Measurements from ENCODE around the gene DIAPH3. TPM values are rescaled to one million over a fixed set of nuclear protein-coding genes. Genes with fewer than 3 reads are reported as not detected.

The DIAPH3 gene
- total RNA-seq, 1 donor from 2014 or later: 4.5 TPM

DNA sequence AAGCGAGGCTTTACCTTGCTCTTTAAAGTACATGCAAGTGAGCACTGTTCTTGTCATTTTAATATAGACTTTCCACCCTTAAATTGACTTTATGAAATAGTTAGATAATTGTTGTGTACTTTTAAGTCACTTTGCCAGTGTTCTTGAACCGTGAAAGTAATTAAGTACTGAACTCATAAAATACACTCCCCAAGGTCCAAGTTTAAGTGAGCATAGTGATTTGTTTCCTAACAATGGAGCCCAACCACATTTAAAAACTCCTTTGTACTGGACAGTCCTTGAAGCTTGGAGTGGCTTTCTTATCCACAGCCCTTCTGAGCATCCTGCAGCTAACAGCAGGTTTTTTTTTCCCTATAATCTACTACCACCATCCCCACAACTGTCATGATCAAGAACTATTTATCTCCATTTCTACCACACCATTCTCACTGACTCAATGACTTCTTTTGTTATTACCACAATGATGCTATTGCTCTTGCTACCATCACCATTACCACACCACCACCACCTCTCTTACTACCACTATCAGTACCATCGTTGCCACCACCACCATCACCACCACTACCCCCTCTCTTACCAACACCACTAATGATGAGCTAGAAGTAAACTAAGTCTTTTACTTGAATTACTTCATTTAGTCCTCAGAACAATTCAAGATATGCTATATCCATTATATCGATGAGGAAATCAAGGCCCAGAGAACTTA, 452.6 kb downstream of the DIAPH3 start:
- Mint-ChIP-seq H3K4me3 (ENCODE audit: unreplicated experiment) (no peak overlapping the region), H3K9me3 (ENCODE audit: unreplicated experiment) (no peaks in the 10 kb centered on the region), H3K27me3 (ENCODE audit: unreplicated experiment) (no peaks in the 10 kb centered on the region)

DNA sequence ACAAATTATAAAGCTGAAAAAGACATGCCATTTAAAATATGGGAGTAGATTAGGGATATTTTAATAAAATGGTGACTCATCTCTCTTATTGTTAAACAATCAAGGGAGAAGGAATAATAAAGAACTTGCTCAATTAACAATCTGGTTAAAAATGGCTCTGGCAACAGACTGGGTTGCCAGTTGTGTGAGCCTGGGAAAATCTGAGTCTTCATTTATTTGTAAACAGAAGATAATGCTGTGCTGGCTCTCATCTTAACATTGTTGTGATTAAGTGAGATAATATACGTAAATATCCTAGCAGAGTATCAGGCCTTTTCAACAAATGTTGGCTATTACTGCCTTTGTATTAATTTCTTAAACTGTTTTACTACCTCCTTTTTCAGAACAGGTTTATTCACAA, 453.3 kb downstream of the DIAPH3 start:
- H3K27me3 Mint-ChIP-seq (ENCODE audit: unreplicated experiment): no peaks in the 10 kb centered on the region
- no peak for DNase-seq (ENCODE audit: low spot score)
- H3K36me3 Mint-ChIP-seq (ENCODE audit: low read depth, unreplicated experiment): no peaks in the 10 kb centered on the region
- H3K27ac Mint-ChIP-seq (ENCODE audit: unreplicated experiment): no peak overlapping the region
- no peak overlapping the region for H3K4me3 Mint-ChIP-seq (ENCODE audit: unreplicated experiment)
- TF ChIP-seq CTCF (IDR thresholded peaks at IDR 0.05; ENCODE audit: unreplicated experiment): no peak
- no peaks in the 10 kb centered on the region for H3K4me1 Mint-ChIP-seq (ENCODE audit: unreplicated experiment)
- no peaks in the 10 kb centered on the region for H3K9me3 Mint-ChIP-seq (ENCODE audit: unreplicated experiment)

More for the DNA sequence above, 452.6 kb downstream of the DIAPH3 start:
- no peak overlapping the region for H3K27ac Mint-ChIP-seq (ENCODE audit: unreplicated experiment)
- no peaks in the 10 kb centered on the region for H3K36me3 Mint-ChIP-seq (ENCODE audit: low read depth, unreplicated experiment)
- no peak for DNase-seq (ENCODE audit: low spot score)
- H3K4me1 Mint-ChIP-seq (ENCODE audit: unreplicated experiment): no peaks in the 10 kb centered on the region
- no peak for TF ChIP-seq CTCF (IDR thresholded peaks at IDR 0.05; ENCODE audit: unreplicated experiment)

- Mint-ChIP-seq H3K27me3 (ENCODE audit: unreplicated experiment) (no peaks in the 10 kb centered on the region), H3K4me1 (ENCODE audit: unreplicated experiment) (no peaks in the 10 kb centered on the region), H3K4me3 (ENCODE audit: unreplicated experiment) (no peak overlapping the region), H3K36me3 (ENCODE audit: low read depth, unreplicated experiment) (no peaks in the 10 kb centered on the region), H3K9me3 (ENCODE audit: unreplicated experiment) (no peaks in the 10 kb centered on the region), H3K27ac (ENCODE audit: unreplicated experiment) (no peak overlapping the region)
- no peak for TF ChIP-seq CTCF (IDR thresholded peaks at IDR 0.05; ENCODE audit: unreplicated experiment)
- DNase-seq (ENCODE audit: low spot score): no peak
These were observed 457.4 kb downstream of the DIAPH3 start for GRCh38 chr13:59706101-59706976.

DNA sequence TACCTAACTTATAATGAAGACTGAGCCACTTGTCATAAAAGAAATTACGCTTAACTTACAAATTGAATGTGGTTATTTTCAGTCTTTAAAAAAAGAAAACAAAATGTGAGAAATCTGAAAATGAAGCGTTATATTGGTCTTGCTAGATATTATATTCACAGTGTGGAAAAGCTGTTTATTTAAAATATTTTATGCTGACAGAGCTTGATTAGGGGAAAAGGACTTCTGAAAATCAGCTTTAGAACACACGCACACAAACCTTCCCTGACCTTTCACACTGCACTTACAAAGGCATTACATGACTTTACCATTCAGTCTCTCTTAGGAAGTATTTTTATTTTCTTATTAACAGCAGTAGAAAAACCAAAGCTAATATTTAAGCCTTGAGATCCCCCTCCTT, 461.5 kb downstream of the DIAPH3 start:
- Mint-ChIP-seq H3K36me3 (ENCODE audit: low read depth, unreplicated experiment) (no peaks in the 10 kb centered on the region), H3K27me3 (ENCODE audit: unreplicated experiment) (no peaks in the 10 kb centered on the region), H3K4me1 (ENCODE audit: unreplicated experiment) (peaks cover 4% of the 10 kb centered on the region), H3K9me3 (ENCODE audit: unreplicated experiment) (no peaks in the 10 kb centered on the region), H3K27ac (ENCODE audit: unreplicated experiment) (no peak overlapping the region), H3K4me3 (ENCODE audit: unreplicated experiment) (no peak overlapping the region)
- no peak for TF ChIP-seq CTCF (IDR thresholded peaks at IDR 0.05; ENCODE audit: unreplicated experiment)
- DNase-seq (ENCODE audit: low spot score): no peak

DNA sequence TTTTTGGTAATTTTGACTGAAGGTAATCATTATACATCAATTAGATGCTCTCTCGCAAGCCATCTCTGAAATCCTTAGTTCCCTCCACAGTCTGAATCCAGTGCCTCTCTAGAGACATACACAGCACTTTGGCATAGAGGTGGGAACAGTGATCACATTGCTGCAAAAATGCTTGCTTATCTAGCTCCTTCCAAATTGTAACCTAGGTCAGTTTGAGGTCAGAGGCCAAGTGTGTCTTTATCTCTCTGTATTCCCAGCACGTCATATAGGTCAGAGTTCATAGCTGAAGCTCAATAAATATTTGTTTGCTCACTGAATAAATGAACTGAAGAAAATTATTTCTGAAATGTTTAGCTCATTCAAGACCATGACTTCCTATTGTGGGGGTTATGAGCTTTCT, 462.5 kb downstream of the DIAPH3 start:
- Mint-ChIP-seq H3K27me3 (ENCODE audit: unreplicated experiment) (no peaks in the 10 kb centered on the region), H3K27ac (ENCODE audit: unreplicated experiment) (no peak overlapping the region), H3K4me3 (ENCODE audit: unreplicated experiment) (no peak overlapping the region), H3K36me3 (ENCODE audit: low read depth, unreplicated experiment) (no peaks in the 10 kb centered on the region), H3K4me1 (ENCODE audit: unreplicated experiment) (peaks cover 4% of the 10 kb centered on the region), H3K9me3 (ENCODE audit: unreplicated experiment) (no peaks in the 10 kb centered on the region)
- no peak for DNase-seq (ENCODE audit: low spot score)
- no peak for TF ChIP-seq CTCF (IDR thresholded peaks at IDR 0.05; ENCODE audit: unreplicated experiment)

Measured in endothelial cell (in vitro differentiated cells).